HuH-7 (cell line): ENCODE data around the gene TOGARAM2.

Source experiments
- DNase-seq: peaks from one replicate; pipeline ENCODE4 v3.0.0; 2011; ENCODE audit warnings: low spot score

Gene TOGARAM2

DNA sequence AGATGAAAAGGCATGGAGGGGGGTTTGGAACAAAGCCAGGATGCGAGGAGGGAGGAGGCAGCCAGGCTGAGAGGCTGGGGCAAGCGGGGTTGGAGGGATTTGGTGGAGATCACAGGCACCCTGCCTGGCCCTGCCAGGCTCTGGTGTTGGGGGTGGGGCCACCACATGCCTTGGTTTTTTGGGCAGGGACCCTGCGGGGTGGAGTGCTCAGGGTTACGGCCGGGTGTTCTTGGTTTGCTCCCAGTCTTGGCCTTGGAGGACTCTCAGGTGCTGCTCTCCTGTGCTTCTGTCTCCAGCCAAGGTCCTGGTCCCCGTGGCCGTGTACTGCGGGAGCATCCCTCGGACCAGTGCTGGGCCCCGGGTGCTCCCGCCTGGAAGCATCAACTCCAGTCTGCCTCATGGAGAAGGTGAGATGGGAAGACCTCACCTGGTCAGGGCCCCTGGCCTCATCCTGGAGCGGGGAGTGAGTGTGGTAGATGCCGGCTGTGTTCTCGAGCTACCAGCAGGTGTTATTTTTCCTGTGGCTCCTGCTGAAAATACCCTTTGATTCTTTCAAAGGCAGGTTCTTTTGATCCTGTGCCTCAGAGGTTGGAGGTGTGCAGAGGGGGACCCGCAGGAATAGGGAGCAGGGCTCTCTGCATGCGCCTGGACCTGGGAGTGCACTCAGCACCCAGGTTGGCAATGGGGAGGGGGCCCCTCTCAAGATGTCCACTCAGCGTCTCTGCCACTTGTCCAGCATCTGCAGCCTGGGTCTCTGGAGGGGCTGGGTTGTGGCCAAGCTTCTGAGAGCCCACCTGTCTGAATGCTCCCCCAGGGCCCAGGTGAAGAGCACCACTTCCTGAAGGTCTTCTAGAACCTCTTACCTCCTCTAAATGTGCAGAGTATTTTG lies 17.0 kb downstream of the TOGARAM2 start:
- no peak for DNase-seq

DNA sequence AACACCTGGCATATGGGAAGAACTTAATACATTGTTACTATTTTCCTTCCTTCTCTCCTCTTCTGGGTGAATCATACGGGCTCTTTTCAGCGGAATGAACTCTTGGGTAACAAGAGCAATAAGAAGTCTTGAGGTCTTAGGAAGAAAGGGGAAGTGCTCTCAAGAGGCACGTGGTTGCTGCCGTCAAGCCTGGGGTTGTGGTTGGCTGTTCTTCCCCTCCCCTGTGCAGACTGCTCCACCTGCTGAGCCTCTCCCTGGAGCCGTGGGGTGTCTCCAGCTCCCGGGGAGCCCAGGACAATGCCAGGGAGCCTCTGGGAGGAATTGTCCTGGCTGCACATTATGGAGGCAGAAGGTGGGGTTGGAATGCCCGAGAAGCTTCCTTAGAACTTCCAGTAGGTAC lies 19.4 kb downstream of the TOGARAM2 start:
- no peak for DNase-seq

DNA sequence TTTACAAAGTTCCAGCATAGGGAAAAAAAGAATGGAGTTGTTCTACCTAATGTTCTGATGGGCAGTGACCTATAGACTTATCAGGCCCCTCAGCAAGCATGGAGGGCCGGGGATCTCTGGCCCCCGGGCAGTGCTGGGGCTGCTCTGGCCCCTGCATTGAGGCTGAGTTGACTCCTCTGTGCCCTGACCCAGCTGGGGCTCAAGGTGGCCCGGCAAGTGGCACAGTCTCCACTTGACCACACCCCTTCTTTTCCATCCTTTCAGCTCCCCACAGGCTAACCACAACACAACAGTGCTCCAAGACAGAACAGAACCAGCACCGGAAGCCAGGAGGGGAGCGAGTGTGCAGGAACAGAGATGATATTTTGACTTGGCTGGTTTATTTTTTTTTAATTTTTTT lies 19.9 kb downstream of the TOGARAM2 start:
- DNase-seq: no peak

DNA sequence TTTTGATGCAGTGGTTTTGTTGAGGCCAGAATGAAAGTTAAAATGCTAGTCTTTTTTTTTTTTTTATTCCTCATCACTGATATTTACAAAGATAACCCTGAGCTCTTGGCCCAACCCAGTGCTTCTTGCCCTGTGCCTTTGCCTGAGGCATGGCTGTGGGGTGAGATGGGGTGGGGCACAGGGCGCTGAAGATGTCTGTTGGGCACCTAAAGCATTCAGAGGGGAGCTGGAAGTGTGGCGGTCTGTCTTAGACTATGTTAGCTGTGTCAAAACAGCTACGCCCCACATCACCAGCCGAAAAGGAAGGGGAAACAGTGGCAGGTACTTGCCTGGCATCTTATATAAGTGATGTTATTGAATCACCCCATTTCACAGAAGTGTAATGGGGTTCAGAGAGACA lies 20.7 kb downstream of the TOGARAM2 start:
- DNase-seq: no peak

DNA sequence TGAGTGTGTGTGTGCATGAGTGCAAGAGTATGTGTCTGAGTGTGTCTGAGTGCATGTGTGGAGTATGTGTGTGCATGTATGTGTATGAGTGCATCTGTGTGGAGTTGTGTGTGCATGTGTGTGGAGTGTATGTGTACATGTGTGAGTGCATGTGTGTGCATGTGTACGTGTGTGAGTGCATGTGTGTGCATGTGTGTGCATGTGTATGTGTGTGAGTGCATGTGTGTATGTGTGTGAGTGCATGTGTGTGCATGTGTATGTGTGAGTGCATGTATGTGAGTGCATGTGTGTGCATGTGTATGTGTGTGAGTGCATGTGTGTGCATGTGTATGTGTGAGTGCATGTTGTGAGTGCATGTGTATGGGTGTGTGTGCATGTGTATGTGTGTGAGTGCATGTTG lies 23.7 kb downstream of the TOGARAM2 start:
- DNase-seq: no peak

DNA sequence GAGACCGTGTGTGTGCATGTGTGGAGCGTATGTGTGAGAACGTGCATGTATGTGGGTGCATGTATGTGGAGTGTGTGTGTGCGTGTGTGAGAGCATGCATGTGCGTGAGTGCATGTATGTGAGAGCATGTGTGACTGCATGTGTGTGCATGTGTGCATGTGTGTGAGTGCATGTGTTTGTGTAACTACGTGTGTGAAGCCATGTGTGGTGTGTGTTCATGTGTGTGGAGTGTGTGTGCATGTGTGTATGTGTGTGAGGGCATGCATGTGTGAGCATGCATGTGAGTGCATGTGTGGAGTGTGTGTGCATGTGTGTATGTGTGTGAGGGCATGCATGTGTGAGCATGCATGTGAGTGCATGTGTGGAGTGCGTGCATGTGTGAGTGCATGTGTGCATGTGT lies 24.2 kb downstream of the TOGARAM2 start:
- DNase-seq: no peak

DNA sequence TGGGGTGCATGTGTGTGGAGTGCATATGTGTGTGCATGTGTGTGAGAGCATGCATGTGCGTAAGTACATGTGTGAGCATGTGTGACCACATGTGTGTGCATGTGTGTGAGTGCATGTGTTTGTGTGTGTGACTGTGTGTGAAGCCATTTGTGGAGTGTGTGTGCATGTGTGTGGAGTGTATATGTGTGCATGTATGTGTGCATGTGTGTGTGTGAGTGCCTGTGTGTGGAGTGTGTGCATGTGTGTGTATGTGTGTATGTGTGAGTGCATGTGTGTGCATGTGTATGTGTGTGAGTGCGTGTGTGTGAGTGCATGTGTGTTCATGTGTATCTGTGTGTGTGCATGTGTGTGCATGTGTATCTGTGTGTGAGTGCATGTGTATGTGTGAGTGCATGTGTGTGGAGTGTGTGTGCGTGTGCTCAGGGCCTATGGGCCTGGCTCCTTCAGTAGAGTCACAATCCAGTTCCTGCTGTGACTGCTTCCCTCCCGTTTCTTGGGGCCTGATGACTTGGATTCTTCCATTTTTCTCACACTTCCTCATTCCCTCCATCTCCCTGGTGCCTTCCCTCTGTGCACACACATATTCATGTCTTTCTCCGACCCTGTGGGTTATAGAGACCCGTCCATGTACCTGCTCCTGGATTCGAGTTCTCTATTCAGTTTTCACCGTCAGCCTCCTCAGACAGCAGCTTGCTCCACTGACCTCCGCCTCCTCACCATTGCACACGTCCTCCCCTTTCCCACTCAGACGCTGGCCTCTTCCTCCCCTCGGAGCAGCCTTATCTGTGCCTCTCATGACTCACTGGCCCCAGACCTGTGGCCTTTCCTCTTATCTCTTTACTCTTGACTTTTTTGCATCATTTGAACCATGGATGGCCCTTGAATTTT lies 25.2 kb downstream of the TOGARAM2 start:
- no peak for DNase-seq

DNA sequence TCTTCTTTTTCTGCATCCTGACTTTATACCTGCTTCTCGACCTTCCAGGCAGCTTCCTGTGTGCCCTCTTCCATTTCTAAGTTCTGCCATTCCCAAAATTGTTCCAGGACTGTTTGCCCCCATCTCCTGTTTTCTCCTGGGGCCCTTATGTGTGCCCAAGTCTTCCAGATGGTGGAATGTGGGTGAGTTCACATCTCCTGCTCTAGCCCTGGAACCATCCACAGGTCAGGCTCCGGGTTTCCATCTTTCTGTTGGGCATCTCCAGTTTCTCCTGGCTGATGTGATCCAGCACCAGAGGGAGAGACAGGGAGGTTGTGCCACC lies 25.8 kb downstream of the TOGARAM2 start:
- DNase-seq: no peak

DNA sequence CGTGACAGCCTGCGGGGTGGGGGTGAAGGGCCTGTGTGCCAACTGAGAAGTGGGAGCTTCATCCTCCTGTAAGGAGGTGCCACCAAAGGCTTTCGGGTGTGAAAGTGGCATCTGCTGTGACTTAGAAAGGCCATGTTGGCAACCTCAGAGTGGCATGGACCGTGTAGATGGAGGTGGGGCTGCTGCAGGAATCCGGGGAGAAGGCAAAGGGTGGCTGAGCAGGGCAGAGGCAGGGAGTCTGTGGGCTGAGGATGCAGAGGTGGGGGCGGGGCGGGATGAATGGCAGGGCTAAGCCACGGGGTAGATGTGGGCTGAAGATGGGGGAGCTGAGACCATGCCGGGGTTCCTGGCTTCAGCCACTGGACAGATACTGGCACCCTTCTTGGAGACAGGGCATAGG lies 28.2 kb downstream of the TOGARAM2 start:
- DNase-seq: no peak

DNA sequence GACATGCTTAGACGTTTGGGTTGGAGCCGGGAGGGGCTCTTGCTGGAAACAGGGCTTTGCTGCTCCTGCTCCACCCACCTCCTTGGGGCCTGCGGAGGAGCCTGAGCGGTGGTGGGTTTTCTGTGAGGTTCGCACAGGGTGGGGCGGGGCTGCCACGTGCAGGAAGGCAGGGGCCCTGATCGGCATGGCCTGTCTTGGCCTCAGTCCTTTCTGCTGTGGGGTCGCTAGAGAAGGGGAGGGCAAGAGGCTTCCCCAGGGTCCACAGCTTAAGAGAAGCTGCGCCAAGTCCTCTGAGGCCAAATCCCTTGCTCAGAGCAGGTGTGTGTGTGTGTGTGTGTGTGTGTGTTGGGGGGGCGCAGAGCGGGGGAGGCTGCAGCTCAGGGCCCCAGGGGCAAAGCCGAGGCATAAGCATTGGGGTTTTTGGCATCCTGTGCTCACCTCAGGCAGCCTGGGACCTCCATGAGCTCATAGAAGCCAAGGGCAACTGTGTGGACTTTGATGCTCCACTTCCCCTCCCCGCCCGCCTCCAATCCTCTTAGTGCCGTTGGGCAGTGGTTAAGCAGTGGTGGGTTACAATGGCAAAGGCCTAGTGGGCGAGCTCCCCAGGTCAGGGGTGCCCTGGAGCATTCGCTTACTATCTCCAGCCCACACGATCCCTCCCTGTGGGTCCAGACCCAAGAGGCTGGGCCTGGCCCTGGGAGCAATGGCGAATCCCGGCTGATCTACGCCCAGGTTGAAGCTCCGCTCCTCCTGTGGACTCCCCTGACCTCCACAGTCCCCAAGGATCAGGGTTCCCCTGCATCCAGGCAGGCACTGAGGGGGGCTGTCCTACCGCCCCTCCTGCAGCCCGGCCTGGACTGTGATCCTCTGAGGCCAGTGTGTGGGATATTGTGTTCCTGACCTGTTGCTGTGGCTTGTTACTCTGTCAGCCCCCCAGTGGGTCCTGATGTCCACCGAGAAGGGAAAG lies 28.9 kb downstream of the TOGARAM2 start:
- DNase-seq: no peak

DNA sequence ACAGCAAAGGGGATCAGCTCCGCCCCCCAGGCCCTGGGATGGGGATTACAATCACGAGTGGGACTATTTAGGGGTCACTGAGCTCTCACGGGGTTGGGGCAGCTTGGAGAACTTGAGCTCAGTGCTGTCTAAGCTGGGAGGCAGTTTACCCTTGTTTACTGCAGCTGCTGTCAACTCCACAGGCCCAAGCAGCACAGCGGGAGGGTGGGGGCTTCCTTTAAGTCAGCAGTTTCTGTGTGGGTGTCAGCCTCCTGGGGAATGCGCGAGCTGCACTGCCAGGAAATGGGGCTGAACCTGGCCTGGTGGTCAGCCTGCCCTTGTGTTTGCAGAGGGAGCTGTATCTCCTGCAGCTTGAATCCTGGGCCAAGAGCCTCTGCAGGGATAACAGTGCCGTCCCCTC lies 29.8 kb downstream of the TOGARAM2 start:
- no peak for DNase-seq

DNA sequence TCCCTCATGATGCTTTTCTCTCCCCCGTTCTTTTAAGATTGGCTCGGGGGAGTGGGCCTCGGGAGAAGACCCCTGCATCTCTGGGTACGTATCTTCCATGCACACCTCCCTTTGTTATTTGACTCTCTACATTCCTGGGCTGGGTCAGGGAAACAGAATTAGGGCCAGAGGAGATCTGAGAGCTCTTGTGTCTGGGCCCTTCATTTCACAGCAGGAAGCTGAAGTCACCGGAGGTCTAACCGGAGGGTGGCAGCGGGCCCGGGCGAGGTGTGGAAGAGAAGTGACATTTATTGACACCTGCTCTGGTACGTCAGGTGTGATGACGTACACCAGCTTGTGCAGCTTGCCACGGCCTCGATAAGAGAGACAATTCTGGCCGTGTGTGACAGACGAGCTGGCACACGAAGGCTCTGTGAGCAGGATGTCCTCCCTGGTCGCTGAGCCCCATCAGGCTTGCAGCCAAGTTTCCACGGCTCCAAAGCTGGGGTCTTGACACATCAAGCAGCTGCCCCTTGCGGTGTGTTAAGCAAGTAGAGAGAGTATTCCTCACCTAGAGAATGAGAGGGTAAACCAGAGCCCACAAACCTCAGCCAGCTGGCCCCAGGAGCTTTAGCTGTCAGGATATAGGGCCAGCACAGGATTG lies 30.4 kb downstream of the TOGARAM2 start:
- no peak for DNase-seq

DNA sequence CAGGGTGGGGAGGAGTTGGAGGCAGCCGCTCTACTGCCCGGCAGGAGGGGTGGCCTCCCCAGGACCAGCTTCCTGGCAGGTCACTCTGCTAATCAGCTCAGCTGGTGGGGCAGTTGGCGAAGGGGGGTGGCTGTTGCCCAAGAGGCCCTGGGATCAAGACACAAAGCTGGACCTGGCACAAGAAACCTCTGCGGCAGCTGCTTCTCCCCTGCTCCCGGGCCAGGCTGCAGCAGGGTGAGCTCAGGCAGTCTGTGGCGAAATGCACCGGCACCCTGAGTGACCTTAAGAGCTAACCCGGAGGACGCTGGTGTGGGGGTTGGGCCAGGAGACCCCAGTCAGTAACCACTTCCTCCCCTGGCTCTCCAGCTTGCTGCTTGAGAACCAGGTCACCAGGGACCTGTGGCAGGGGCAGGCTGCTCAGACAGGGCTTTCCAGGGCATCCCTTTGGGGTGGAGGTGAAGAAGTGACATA lies 31.1 kb downstream of the TOGARAM2 start:
- DNase-seq: no peak

DNA sequence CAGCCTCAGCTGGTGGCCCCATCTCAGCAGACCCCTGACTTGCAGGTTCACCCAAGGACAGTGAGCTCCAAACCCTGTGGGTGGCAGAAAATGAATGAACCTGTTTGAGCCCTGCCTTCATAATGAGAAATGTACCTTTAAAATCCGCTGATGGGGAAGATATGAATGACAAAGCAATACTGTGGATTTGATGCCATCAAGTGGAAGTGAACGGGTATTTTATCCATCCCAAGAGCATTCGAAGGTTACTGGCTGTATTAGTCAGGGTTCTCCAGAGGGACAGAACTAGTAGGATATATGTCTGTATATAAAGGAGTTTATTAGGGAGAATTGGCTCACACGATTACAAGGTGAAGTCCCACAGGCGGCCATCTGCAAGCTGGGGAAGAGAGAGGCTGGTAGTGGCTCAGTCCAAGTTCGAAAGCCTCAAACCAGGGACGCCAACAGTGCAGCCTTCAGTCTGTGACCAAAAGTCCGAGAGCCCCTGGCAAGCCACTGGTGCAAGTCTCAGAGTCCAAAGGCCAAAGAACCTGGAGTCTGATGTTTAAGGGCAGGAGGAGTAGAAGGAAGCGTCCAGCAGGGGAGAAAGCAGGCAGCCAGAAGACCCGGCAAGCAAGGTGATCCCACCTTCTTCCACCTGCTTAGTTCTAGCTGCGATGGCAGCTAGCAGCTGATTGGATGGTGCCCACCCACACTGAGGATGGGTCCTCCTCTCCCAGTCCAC lies 32.1 kb downstream of the TOGARAM2 start:
- no peak for DNase-seq

DNA sequence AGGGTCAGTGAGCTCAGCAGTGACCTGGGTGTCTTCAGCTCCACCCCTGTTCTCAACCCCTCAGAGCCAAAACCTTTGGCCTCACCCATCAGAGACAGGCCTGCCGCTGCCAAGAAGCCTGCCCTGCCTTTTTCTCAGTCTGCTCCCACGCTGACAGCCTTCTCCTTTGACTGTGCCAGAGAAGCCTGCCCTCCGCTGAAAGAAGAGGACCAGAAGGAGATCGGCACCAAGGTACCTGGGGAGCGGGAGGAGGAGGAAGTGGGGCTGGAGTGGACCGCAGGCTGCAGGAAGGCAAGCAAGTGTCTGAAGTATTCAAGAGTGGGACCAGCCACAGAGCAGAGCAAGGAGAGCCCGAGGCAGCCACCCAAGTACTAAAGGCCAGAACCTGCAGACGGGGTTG lies 33.2 kb downstream of the TOGARAM2 start:
- DNase-seq: no peak

DNA sequence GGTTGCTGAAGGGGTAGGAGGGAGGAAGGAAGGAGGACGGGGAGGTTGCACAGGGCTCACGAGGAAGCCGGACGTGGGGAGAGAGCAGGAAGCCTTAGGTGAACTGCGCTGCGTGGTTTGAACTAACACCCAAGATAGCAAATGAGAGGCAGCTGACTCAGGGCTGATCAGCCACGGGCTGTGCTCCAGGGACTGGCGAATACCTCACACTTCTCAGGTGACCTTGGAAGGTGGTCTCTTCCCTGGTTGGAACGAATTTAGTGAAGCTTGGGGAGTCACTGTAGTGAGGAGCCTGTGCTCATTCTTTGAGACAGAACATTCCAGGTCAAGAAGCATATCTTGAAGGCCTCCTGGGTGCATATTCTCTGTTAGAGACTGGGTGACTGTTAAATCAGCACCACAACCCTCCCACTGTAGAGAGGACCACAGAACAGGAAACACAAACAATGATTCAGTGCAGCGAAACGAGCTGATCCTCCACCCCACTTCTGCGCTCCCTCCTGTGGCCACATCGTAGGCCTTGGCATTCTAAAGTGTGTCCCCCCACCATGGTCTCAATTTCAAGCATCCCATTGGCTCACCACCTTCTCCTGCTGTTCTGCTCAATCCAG lies 33.8 kb downstream of the TOGARAM2 start:
- no peak for DNase-seq

DNA sequence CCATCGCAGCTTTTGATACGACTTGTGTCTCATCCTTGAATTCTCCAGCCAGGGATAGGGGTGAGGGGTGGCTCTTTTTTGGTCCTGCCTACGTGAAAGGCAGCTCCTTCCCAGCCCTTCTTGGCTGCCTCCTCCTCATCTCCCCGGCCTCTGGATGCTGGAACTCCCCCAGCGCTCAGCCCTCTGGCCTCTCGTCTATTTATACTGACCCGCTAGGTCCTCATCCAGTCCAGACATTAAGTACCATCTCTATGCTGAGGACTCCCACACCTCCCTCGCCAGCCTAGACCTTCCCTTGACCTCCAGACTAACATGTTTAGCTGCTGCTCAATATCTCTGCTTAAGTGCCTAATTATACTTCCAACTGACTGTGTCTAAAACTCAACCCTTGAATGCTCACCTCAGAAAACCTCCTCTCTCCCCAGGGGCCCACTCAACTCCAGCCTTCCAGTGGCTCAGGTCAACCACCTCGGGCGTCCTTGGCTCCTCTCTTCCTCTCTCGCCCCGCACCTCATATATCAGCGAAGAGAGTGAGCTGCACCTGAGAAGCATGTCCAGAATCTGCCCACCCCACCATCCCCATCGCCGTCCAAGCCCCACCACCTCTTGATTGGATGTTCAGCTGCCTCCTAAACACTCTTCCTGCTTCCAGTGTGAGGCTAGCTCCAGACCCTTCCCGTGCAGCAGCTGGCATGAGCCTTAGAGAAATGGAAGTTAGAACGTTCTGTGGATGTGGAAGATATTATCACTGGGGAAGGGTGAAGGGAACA lies 34.8 kb downstream of the TOGARAM2 start:
- no peak for DNase-seq

DNA sequence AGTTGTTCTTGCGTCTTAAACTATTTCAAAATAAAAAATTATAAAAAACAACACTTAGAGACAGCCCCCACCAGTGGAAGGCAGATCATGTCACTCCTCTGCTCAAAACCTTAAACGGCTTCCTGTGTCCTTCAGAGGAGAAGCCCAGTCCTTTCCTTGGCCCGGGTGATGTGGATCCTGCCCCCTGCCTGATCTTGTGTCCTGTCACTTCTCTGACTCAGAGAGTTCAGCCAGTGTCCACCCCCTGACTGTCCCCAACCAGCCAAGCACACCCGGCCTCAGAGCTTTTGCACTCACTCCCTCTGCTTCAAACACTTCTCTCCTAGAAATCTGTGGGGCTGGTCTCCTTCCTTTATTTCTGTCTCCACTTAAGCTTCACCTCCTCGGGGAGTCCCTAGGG lies 35.4 kb downstream of the TOGARAM2 start:
- DNase-seq: no peak

DNA sequence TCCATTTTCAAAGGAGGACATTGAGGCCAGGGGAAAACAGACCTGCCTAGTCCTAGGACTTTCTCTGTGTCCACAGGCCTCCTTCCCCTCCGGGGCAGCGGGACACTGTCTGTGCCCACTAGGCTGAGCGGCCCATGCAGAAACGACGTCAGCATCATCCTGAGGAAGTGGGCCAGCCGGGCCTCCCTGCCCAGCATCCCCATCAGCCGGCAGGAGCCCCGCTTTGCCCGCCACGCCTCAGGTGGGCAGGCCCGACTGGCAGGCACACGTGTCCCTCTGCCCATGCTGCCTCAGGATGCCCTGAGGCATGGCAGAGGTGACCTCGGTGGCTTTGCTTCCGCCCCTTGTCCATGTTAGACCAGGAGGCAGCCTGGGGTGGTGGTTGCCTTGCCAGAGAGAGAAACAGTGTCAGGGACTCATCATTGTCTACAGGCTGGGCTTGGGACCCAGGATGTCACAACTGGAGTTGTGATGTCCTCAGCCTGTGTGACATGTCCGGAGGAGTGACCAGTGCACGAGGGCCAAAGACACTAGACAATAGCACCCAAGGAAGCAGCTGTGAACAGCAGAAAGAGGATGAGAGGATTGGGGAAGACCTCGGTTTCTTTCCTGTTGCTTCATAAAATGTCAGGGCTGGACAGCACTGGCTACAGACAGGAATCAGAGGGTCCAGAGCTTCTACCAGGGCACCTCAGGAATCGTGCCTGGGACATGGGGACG lies 36.8 kb downstream of the TOGARAM2 start:
- DNase-seq: no peak
